ENCODE data around the gene XPR1. TPM values are rescaled to one million over a fixed set of nuclear protein-coding genes. Genes with fewer than 3 reads are reported as not detected.
"Not testable (repeated sequence)": the region's sequence is repeated elsewhere in the genome, so short reads cannot be mapped to it uniquely, and the experiment has no call there.

The XPR1 gene
- total RNA-seq, 1 donor from 2014 or later, result 12.0 TPM

DNA sequence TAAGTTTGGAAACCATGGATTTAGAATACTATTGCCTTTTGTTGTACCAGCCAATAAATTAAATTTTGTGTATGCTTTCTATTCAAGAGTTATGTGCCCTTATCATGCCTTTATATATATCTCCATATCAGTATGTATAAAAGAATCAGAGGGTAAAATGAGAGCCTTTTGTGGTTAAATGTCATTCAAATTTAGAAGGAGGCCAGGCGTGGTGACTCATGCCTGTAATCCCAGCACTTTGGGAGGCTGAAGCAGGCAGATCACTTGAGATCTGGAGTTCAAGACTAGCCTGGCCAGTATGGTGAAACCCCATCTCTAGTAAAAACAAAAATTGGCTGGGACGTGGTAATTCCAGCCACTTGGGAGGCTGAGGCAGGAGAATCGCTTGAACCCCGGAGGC is 88.9 kb downstream of the XPR1 start:
- no peaks in the 10 kb centered on the region for H3K36me3 ChIP-seq

DNA sequence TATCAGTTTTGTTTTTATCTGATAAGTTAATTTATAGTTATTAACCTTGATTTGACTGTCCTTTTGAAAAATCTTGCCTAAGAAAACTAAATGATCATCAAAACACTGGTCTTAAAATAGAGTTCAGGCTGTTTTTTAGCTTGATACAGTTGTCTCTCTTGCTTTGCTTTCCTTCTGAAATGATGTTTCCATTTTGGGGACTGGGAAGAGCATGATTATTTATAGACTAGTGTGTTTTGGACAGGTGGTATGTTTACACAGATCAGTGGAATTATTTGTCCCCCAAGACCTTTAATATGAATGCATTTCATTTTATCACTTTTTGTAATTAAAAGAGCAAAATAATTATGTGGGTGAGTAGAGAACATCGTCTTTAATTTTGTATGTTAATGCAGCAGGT is 90.8 kb downstream of the XPR1 start:
- Histone ChIP-seq H3K9me3 (no peaks in the 10 kb centered on the region), H3K36me3 (no peaks in the 10 kb centered on the region), H3K27ac (no peak overlapping the region), H3K27me3 (no peaks in the 10 kb centered on the region), H3K4me3 (no peak overlapping the region), H3K4me1 (no peaks in the 10 kb centered on the region)
- TF ChIP-seq POLR2A (IDR thresholded peaks at IDR 0.05) (no peak), POLR2AphosphoS5 (IDR thresholded peaks at IDR 0.05; ENCODE audit: insufficient read depth in 1 of 2, low read depth in 1 of 2) (no peak)
- TF ChIP-seq, protein P1, sequence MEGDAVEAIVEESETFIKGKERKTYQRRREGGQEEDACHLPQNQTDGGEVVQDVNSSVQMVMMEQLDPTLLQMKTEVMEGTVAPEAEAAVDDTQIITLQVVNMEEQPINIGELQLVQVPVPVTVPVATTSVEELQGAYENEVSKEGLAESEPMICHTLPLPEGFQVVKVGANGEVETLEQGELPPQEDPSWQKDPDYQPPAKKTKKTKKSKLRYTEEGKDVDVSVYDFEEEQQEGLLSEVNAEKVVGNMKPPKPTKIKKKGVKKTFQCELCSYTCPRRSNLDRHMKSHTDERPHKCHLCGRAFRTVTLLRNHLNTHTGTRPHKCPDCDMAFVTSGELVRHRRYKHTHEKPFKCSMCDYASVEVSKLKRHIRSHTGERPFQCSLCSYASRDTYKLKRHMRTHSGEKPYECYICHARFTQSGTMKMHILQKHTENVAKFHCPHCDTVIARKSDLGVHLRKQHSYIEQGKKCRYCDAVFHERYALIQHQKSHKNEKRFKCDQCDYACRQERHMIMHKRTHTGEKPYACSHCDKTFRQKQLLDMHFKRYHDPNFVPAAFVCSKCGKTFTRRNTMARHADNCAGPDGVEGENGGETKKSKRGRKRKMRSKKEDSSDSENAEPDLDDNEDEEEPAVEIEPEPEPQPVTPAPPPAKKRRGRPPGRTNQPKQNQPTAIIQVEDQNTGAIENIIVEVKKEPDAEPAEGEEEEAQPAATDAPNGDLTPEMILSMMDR (IDR thresholded peaks at IDR 0.05), result no peak
- no peak for DNase-seq (ENCODE audit: extremely low spot score in 2 of 2)
- intact Hi-C loops (cut with DNase I), result no loop called here

More for the DNA sequence above, 88.9 kb downstream of the XPR1 start:
- TF ChIP-seq POLR2A (IDR thresholded peaks at IDR 0.05) (no peak), POLR2AphosphoS5 (IDR thresholded peaks at IDR 0.05; ENCODE audit: insufficient read depth in 1 of 2, low read depth in 1 of 2) (no peak)
- TF ChIP-seq, protein P1 (IDR thresholded peaks at IDR 0.05), result no peak
- Histone ChIP-seq H3K4me3 (no peak overlapping the region), H3K9me3 (no peaks in the 10 kb centered on the region), H3K27me3 (no peaks in the 10 kb centered on the region), H3K27ac (no peak overlapping the region), H3K4me1 (no peaks in the 10 kb centered on the region)
- DNase-seq (ENCODE audit: extremely low spot score in 2 of 2), result no peak
- intact Hi-C loops (cut with DNase I), result no loop called here

DNA sequence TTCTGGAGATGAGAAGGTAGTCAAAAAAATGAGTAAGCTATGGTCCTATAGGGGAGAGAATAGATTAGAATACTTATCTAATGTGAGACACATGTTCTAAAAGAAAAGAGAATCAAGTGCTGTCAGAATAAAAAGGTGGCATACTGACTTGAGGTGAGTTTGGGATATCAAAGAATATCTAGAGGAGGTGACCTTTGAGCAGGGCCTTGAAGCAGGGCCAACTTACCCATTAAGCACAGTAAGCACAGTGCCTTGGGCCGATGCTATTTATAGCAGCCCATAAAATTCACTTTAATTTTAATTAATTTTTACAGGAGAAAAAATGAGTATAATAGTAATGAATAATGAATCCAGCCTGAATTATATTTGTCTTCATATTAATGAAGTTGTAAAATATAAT is 92.2 kb downstream of the XPR1 start:
- intact Hi-C loops (cut with DNase I), result no loop called here
- TF ChIP-seq POLR2A (IDR thresholded peaks at IDR 0.05) (no peak), POLR2AphosphoS5 (IDR thresholded peaks at IDR 0.05; ENCODE audit: insufficient read depth in 1 of 2, low read depth in 1 of 2) (no peak)
- TF ChIP-seq, protein P1 (IDR thresholded peaks at IDR 0.05), result no peak

DNA sequence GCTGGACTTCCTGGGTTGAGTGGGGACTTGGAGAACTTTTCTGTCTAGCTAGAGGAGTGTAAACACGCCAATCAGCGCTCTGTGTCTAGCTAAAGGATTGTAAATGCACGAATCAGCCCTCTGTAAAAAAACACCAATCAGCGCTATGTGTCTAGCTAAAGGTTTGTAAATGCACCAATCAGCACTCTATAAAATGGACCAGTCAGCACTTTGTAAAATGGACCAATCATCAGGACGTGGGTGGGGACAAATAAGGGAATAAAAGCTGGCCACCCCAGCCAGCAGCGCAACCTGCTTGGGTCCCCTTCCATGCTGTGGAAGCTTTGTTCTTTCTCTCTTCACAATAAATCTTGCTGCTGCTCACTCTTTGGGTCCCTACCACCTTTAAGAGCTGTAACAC is 94.2 kb downstream of the XPR1 start:
- DNase-seq (ENCODE audit: extremely low spot score in 2 of 2); H3K27me3 ChIP-seq; H3K27ac ChIP-seq; H3K4me3 ChIP-seq; intact Hi-C loops (cut with DNase I); H3K36me3 ChIP-seq; H3K4me1 ChIP-seq; H3K9me3 ChIP-seq: not testable (repeated sequence)

More for the DNA sequence above, 92.2 kb downstream of the XPR1 start:
- H3K4me3 ChIP-seq, result no peak overlapping the region
- no peaks in the 10 kb centered on the region for H3K36me3 ChIP-seq
- H3K27me3 ChIP-seq, result no peaks in the 10 kb centered on the region
- H3K9me3 ChIP-seq, result no peaks in the 10 kb centered on the region
- H3K27ac ChIP-seq, result no peak overlapping the region
- no peak for DNase-seq (ENCODE audit: extremely low spot score in 2 of 2)
- H3K4me1 ChIP-seq, result no peaks in the 10 kb centered on the region

DNA sequence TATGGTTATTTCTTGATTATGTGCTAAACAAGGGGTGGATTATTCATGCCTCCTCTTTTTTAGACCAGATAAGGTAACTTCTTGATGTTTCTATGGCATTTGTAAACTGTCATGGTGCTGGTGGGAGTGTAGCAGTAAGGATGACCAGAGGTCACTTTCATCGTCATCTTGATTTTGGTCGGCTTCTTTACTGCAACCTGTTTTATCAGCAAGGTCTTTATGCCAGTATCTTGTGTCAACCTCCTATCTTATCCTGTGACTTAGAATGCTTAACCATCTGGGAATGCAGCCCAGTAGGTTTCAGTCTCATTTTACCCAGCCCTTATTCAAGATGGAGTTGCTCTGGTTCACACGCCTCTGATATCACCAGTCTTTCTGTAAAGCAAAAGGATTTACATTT is 95.9 kb downstream of the XPR1 start:
- H3K27me3 ChIP-seq; H3K4me3 ChIP-seq; H3K27ac ChIP-seq; H3K4me1 ChIP-seq; H3K36me3 ChIP-seq; DNase-seq (ENCODE audit: extremely low spot score in 2 of 2); H3K9me3 ChIP-seq; intact Hi-C loops (cut with DNase I): not testable (repeated sequence)

DNA sequence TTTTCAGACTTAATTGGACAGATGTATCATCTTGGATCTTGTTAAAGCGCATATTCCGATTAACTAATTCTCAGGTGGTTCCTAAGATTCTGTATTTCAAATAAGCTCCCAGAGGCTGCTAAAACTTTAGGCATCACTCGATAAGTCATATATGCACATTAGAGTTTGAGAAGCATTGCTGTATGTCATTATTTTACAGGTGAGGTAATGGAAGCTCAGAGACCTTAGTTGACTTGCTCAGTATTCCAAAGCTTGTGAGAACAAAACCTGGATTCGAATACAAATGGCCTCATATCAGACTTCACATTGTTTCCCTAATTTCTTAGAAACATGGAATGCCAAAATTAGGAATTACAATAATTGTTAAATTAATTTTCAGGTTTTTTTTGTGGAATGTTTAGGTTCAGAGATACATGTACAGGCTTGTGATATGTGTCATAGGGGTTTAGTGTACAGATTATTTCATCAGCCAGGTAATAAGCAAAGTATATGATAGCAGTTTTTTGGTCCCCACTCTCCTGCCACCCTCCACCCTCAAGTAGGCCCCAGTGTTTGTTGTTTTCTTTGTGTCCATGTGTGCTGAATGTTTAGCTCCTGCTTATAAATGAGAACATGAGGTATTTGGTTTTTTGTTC is 96.8 kb downstream of the XPR1 start:
- Histone ChIP-seq H3K4me1 (no peaks in the 10 kb centered on the region), H3K36me3 (no peaks in the 10 kb centered on the region), H3K27ac (no peak overlapping the region), H3K9me3 (no peaks in the 10 kb centered on the region), H3K27me3 (no peaks in the 10 kb centered on the region), H3K4me3 (no peak overlapping the region)
- TF ChIP-seq POLR2AphosphoS5 (IDR thresholded peaks at IDR 0.05; ENCODE audit: insufficient read depth in 1 of 2, low read depth in 1 of 2), result no peak
- no peak for TF ChIP-seq POLR2A (IDR thresholded peaks at IDR 0.05)
- TF ChIP-seq, protein P1 (IDR thresholded peaks at IDR 0.05), result no peak
- intact Hi-C loops (cut with DNase I), result no loop called here
- DNase-seq (ENCODE audit: extremely low spot score in 2 of 2), result no peak
